WI38 (cell line): ENCODE results near the gene ITPR3.

Source experiments
- H3K4me3 ChIP-seq: 2 replicates; pipeline ENCODE4 v1.5.1; 2011; ENCODE audit warnings: low read depth, mild to moderate bottlenecking, control low read depth, low read length
- TF ChIP-seq, protein P1 (sequence below): IDR thresholded peaks from 2 replicates; pipeline ENCODE4 v1.5.1; 2012; ENCODE audit warnings: low read depth, mild to moderate bottlenecking, control low read depth, low read length

ITPR3 gene

DNA sequence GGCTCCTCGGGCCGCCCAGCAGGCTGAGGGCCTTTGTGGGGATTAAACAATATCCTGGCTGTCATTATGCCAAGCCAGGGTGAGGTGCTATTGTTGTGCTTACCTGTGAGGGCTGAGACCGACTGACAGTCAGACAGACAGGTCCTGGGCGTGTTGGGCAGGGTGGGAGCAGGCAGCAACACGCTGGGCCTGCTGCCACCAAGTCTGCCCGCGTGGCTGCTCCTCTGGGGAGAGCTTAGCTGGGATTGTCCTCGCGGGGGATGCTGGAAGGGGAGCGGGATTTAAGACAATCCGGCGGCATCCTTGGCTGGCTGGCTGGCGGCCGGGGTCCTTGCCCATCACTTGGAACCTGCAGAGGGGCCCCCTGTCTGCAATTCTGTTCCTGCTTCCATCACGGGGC lies 20.0 kb downstream of the ITPR3 start:
- H3K4me3 ChIP-seq = no peak overlapping the region
- TF ChIP-seq, protein P1, sequence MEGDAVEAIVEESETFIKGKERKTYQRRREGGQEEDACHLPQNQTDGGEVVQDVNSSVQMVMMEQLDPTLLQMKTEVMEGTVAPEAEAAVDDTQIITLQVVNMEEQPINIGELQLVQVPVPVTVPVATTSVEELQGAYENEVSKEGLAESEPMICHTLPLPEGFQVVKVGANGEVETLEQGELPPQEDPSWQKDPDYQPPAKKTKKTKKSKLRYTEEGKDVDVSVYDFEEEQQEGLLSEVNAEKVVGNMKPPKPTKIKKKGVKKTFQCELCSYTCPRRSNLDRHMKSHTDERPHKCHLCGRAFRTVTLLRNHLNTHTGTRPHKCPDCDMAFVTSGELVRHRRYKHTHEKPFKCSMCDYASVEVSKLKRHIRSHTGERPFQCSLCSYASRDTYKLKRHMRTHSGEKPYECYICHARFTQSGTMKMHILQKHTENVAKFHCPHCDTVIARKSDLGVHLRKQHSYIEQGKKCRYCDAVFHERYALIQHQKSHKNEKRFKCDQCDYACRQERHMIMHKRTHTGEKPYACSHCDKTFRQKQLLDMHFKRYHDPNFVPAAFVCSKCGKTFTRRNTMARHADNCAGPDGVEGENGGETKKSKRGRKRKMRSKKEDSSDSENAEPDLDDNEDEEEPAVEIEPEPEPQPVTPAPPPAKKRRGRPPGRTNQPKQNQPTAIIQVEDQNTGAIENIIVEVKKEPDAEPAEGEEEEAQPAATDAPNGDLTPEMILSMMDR = no peak

DNA sequence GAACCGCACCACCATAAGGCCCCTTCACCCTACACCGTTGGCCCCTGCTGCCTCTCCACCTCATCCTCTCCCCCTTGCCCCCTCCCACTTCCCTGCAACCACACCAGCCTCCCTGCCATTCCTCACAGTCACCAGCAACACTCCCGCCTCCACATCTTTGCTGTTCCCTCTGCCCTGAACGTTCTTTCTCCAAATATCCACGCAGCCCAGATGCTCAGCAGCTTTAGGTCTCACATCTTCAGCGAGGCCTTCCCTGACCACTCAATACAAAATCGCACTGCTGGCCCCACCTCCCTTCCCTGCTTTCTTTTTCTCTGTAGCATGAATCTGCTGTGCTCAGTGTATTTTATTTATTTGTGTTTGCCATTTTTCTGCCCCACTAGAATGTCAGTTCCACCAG lies 20.5 kb downstream of the ITPR3 start:
- TF ChIP-seq, protein P1 = no peak
- no peak overlapping the region for H3K4me3 ChIP-seq

DNA sequence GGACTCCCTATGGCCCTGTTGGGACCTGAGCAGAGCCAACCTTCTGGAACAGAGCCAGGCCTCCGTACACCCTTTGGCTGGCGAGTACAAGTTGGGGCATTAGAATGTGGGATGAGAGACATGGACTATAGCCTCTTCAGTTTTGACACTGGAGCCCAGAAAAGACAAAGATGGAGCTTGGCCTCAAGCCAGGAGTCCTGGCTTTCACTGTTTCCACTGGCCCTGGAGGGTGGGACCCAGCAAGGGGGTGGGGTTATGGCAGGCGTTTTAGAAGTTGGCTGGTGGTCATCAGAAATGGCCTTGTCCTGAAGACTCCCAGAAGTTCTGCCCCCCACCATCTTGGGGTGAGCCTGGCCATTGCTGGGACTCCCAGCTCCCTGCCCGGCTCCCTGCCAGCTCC lies 21.8 kb downstream of the ITPR3 start:
- TF ChIP-seq, protein P1 = no peak
- H3K4me3 ChIP-seq = no peak overlapping the region

DNA sequence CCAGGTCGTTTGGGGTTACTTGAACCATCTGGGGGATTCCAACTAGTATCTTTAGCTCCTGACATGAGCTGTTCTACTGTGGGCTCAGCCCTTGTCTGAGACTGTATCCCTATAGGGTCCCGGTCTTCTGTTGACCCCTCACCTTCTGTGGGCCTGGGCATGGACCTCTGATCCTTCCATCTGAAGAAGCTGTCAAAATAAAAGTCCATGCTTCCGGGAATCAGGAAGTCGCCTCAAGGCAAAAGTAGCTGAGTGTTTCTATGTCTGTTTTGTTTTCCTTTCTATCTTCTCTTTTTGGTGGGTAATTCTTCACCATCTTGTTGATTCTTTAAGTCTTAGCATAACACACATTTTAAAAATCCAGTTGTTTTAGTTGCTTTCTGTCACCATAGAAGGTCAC lies 30.3 kb downstream of the ITPR3 start:
- TF ChIP-seq, protein P1 = no peak
- H3K4me3 ChIP-seq = no peak overlapping the region

DNA sequence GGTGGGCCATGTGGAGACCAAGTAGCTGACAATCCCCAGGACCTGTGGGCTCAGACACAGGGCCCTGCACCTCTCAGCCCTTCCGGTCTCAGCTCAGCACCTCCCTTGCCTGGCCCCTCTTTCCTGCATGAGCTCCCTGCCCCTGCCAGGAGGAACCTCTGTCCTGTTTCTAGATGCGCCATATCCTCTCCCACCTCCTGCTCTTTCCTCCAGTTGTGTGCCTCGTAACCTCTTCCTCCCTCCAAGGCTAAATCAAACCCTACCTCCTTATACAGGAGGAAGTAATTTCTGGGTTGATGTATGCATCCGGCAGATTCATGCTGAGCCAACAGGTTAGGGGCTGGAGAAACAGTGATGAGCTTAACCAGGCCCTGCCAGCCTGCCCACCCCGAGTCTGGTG lies 30.9 kb downstream of the ITPR3 start:
- TF ChIP-seq, protein P1 = no peak
- H3K4me3 ChIP-seq = no peak overlapping the region

DNA sequence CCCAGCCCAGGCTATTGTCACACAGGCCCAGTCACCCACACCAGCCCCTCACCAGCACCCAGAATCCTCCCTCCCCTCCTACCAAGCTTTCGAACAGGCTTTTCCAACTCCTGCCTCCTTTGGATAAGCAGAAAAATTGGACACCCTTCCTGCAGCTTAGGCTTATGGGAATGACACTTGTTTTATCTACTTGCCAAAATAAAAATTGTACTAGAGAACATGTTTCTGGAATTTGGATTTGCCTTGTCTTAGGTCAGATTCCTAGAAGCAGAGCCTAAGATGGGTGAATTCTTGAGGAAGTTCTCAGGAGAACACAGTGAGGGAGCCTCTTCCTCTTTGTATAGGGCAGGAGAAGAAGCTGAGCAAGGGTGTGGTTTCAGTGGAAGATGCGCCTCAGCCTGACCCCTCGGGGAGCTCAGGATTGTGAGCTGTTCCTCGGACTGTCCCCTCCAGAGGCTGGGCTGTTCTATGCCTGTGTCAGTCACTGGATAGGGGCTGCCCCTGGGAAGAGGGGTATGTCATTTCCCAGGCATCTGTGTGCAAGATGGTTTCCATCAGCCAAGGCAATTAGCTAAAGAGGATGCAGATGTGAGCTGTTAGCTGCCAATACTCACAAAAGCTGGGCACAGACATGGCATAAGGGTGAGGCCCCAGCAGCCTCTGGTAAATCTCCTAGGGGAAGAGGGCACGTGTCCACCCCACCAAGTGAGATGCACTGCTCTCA lies 33.9 kb downstream of the ITPR3 start:
- TF ChIP-seq, protein P1 = no peak
- H3K4me3 ChIP-seq = no peak overlapping the region

DNA sequence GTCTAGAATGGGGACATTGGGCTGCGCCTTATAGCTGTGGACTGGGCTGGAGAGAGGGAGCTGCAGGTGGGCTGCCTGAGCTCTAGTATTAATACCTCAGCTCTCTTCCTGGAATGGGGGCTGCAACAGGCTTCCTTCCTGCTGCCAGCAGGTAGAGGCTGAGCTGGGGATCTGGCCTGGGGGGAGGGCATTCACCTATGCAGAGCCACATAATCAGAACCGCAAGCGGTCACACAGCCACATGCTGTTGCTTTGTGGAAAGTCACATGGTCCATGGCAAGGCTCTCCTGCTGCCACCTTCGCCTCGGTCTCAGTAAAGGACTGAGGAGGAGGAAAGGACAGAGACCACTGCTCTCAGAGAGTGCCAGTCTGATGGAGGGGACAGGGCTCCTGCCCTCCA lies 35.7 kb downstream of the ITPR3 start:
- H3K4me3 ChIP-seq = no peak overlapping the region
- TF ChIP-seq, protein P1 = no peak
